Vagina (tissue), 2 donors: ENCODE data around the gene CXCR2.
"Not testable (repeated sequence)": the region's sequence is repeated elsewhere in the genome, so short reads cannot be mapped to it uniquely, and the experiment has no call there.

Experiments
- CTCF ChIP-seq, 3 experiments: fragments of 450-650 bp in 2 of 3; fragments of 200-600 bp in 1 of 3; sonication (generic) in 1 of 3; IDR thresholded peaks; one replicate each; pipeline ENCODE4 v1.5.1; 2017 to 2019; ENCODE audit warnings: antibody characterized with exemption in 3 of 3, mild to moderate bottlenecking in 2 of 3, moderate library complexity in 2 of 3
- POLR2A ChIP-seq, 2 donors: fragments of 450-650 bp; IDR thresholded peaks; one replicate each; pipeline ENCODE4 v1.6.1; 2017; ENCODE audit warnings: antibody characterized with exemption in 2 of 2, mild to moderate bottlenecking in 2 of 2, moderate library complexity in 2 of 2
- POLR2AphosphoS5 ChIP-seq, 2 donors: sonication (generic); formaldehyde crosslinking; IDR thresholded peaks; one replicate each; pipeline ENCODE4 v1.9.0; 2017; ENCODE audit warnings: antibody characterized with exemption in 2 of 2, mild to moderate bottlenecking in 2 of 2, low read depth in 1 of 2; ENCODE audit not compliant: insufficient read depth in 1 of 2

GRCh38 chr2:218108834-218109233 lies 17.0 kb upstream of the CXCR2 start:
- not testable (repeated sequence) for TF ChIP-seq CTCF (IDR thresholded peaks at IDR 0.05); POLR2AphosphoS5 (IDR thresholded peaks at IDR 0.05; ENCODE audit: insufficient read depth in 1 of 2, low read depth in 1 of 2); POLR2A (IDR thresholded peaks at IDR 0.05)
